HepG2 (cell line): ENCODE data around the gene KIAA0040.

Experiments used
- EP300 ChIP-seq, 3 experiments: sonication (generic) in 1 of 3; formaldehyde crosslinking in 1 of 3; IDR thresholded peaks; 2 replicates each; pipeline versions ENCODE4 v1.5.1 to v1.6.1; 2011 to 2020; ENCODE audit warnings: low read depth in 2 of 3, low read length in 2 of 3, borderline replicate concordance in 1 of 3, improper control_type of control experiment in 1 of 3, mild to moderate bottlenecking in 1 of 3, missing genetic modification reagents in 1 of 3, moderate library complexity in 1 of 3
- TF ChIP-seq, protein P1 (sequence below): sonication (generic); formaldehyde crosslinking; IDR thresholded peaks from 2 replicates; pipeline ENCODE4 v1.4.0; 2020; ENCODE audit warnings: missing genetic modification reagents, mild to moderate bottlenecking, borderline replicate concordance

DNA sequence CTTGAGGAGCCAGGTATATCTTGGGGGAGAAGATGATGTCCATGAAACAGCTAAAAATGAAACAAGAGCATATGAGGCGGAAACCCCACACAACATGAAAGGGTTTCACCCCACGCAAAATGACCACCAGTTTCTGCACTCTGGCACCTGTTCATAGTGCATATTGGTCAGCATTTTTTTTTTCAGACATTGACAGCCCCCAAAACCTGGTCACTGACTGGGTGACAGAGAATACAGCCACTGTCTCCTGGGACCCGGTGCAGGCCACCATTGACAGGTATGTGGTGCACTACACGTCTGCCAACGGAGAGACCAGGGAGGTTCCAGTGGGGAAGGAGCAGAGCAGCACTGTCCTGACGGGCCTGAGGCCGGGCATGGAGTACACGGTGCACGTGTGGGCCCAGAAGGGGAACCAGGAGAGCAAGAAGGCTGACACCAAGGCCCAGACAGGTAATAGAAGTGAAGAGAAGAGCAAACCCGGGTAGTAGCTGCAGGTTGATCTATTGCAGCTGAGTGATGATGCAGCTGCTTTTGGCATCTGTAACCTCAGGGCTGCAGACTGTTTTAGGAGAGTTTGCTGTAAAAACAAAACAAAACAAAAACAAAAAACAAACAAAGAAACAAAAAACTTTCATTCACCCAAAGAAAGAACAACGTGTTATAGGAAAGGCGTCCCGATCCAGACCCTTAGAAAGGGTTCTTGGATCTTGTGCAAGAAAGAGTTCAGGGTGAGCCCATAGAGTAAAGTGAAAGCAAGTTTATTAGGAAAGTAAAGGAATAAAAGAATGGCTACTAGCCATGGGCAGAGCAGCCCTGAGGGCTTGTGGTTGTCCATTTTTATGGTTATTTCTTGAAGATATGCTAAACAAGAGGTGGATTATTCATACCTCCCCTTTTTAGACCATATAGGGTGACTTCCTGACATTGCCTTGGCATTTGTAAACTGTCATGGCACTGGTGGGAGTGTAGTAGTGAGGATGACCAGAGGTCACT, 73.9 kb downstream of the KIAA0040 start:
- TF ChIP-seq EP300 (IDR thresholded peaks at IDR 0.05; ENCODE audit: low read depth in 2 of 2, low read length in 2 of 2) (no peak), EP300 (CRISPR knock-in tag; IDR thresholded peaks at IDR 0.05; ENCODE audit: borderline replicate concordance) (no peak)
- TF ChIP-seq, protein P1, sequence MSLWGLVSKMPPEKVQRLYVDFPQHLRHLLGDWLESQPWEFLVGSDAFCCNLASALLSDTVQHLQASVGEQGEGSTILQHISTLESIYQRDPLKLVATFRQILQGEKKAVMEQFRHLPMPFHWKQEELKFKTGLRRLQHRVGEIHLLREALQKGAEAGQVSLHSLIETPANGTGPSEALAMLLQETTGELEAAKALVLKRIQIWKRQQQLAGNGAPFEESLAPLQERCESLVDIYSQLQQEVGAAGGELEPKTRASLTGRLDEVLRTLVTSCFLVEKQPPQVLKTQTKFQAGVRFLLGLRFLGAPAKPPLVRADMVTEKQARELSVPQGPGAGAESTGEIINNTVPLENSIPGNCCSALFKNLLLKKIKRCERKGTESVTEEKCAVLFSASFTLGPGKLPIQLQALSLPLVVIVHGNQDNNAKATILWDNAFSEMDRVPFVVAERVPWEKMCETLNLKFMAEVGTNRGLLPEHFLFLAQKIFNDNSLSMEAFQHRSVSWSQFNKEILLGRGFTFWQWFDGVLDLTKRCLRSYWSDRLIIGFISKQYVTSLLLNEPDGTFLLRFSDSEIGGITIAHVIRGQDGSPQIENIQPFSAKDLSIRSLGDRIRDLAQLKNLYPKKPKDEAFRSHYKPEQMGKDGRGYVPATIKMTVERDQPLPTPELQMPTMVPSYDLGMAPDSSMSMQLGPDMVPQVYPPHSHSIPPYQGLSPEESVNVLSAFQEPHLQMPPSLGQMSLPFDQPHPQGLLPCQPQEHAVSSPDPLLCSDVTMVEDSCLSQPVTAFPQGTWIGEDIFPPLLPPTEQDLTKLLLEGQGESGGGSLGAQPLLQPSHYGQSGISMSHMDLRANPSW (CRISPR knock-in tag) = no peak
